KMS-11 (cell line): ENCODE results near the gene IRF2BPL.

ENCODE experiments used
- H2AFZ ChIP-seq: fragments of 200-600 bp; sonication (generic); 2 replicates; pipeline ENCODE4 v1.6.1; 2016; ENCODE audit warnings: antibody characterized with exemption, mixed run types, low read depth
- H3K27ac ChIP-seq: fragments of 200-600 bp; sonication (generic); 2 replicates; pipeline ENCODE4 v1.6.1; 2016; ENCODE audit warnings: mild to moderate bottlenecking, mixed run types
- H3K27me3 ChIP-seq: fragments of 200-600 bp; sonication (generic); 2 replicates; pipeline ENCODE4 v1.6.1; 2017; ENCODE audit warnings: mild to moderate bottlenecking, low read depth, mixed run types, moderate library complexity; ENCODE audit not compliant: insufficient read depth
- H3K36me3 ChIP-seq: fragments of 200-600 bp; sonication (generic); 2 replicates; pipeline ENCODE4 v1.6.1; 2017; ENCODE audit warnings: mild to moderate bottlenecking, mixed run types; ENCODE audit not compliant: insufficient read depth
- H3K4me1 ChIP-seq: fragments of 200-600 bp; sonication (generic); 2 replicates; pipeline ENCODE4 v1.6.1; 2016; ENCODE audit warnings: mild to moderate bottlenecking, low read depth, mixed run types; ENCODE audit not compliant: poor library complexity, severe bottlenecking
- H3K4me2 ChIP-seq: fragments of 200-600 bp; sonication (generic); 2 replicates; pipeline ENCODE4 v1.7.0; 2016; ENCODE audit warnings: mild to moderate bottlenecking, mixed run types
- H3K4me3 ChIP-seq: fragments of 200-600 bp; sonication (generic); IDR thresholded peaks from 2 replicates; pipeline ENCODE4 v1.6.1; 2017; ENCODE audit warnings: low read depth, low read length, mixed read lengths; ENCODE audit not compliant: insufficient read depth
- H3K79me2 ChIP-seq: fragments of 200-600 bp; sonication (generic); 2 replicates; pipeline ENCODE4 v1.6.1; 2016; ENCODE audit warnings: low read depth, mixed run types; ENCODE audit not compliant: insufficient read depth
- H3K9ac ChIP-seq: fragments of 200-600 bp; sonication (generic); 2 replicates; pipeline ENCODE4 v1.6.1; 2016; ENCODE audit warnings: mild to moderate bottlenecking, mixed run types
- H4K20me1 ChIP-seq: fragments of 200-600 bp; sonication (generic); 2 replicates; pipeline ENCODE4 v1.6.1; 2016; ENCODE audit warnings: mild to moderate bottlenecking, mixed run types; ENCODE audit not compliant: insufficient read depth
- CTCF ChIP-seq: fragments of 200-600 bp; sonication (generic); conservative IDR thresholded peaks from 2 replicates; pipeline ENCODE4 v1.6.1; 2017; ENCODE audit warnings: low read depth, mild to moderate bottlenecking, antibody characterized with exemption, low read length, moderate library complexity, mixed read lengths

The IRF2BPL gene

GRCh38 chr14:77071938-77072388 lies 43.5 kb upstream of the IRF2BPL start:
- Histone ChIP-seq H3K36me3 (no peaks in the 10 kb centered on the region), H3K4me3 (no peak overlapping the region), H3K27ac (no peak overlapping the region), H4K20me1 (no peaks in the 10 kb centered on the region), H3K4me1 (no peaks in the 10 kb centered on the region), H2AFZ (no peak overlapping the region), H3K9ac (no peak overlapping the region), H3K4me2 (no peak overlapping the region), H3K79me2 (no peaks in the 10 kb centered on the region), H3K27me3 (no peaks in the 10 kb centered on the region; the same call in 1 of the 2 replicates)
- TF ChIP-seq CTCF, result no peak

- Histone ChIP-seq H3K79me2 (no peaks in the 10 kb centered on the region), H3K4me2 (no peak overlapping the region), H2AFZ (no peak overlapping the region), H4K20me1 (no peaks in the 10 kb centered on the region), H3K27me3 (no peaks in the 10 kb centered on the region; the same call in 1 of the 2 replicates), H3K9ac (no peak overlapping the region), H3K27ac (no peak overlapping the region), H3K36me3 (no peaks in the 10 kb centered on the region), H3K4me3 (no peak overlapping the region), H3K4me1 (no peaks in the 10 kb centered on the region)
- TF ChIP-seq CTCF, result no peak
These were observed 41.0 kb upstream of the IRF2BPL start for GRCh38 chr14:77069551-77069950.

- Histone ChIP-seq H3K9ac (no peak overlapping the region), H4K20me1 (no peaks in the 10 kb centered on the region), H3K4me1 (no peaks in the 10 kb centered on the region), H3K36me3 (no peaks in the 10 kb centered on the region), H3K27me3 (no peaks in the 10 kb centered on the region; the same call in 1 of the 2 replicates), H3K4me2 (no peak overlapping the region), H3K79me2 (no peaks in the 10 kb centered on the region), H2AFZ (no peak overlapping the region), H3K27ac (no peak overlapping the region), H3K4me3 (no peak overlapping the region)
- TF ChIP-seq CTCF, result peak; percentile 37; the same call in 1 of the 2 replicates
These were observed 40.2 kb upstream of the IRF2BPL start for GRCh38 chr14:77068517-77069200.

- Histone ChIP-seq H3K9ac (no peak overlapping the region), H3K27ac (no peak overlapping the region)
These were observed 39.4 kb upstream of the IRF2BPL start for GRCh38 chr14:77067632-77068516.

More at GRCh38 chr14:77067632-77068516, 39.4 kb upstream of the IRF2BPL start:
- H4K20me1 ChIP-seq, result no peaks in the 10 kb centered on the region
- peak; percentile 81 for TF ChIP-seq CTCF
- no peak overlapping the region for H3K4me3 ChIP-seq
- no peaks in the 10 kb centered on the region for H3K4me1 ChIP-seq
- no peaks in the 10 kb centered on the region for H3K36me3 ChIP-seq
- no peaks in the 10 kb centered on the region; the same call in 1 of the 2 replicates for H3K27me3 ChIP-seq
- no peak overlapping the region for H3K4me2 ChIP-seq
- H2AFZ ChIP-seq, result no peak overlapping the region
- no peaks in the 10 kb centered on the region for H3K79me2 ChIP-seq
